Mucosa of stomach (tissue), 1 donor: ENCODE results near the gene IFNA14.
"Not testable (repeated sequence)": the region's sequence is repeated elsewhere in the genome, so short reads cannot be mapped to it uniquely, and the experiment has no call there.

Experiments used
- H3K27me3 ChIP-seq: one replicate; pipeline ENCODE4 v1.7.0; 2013; ENCODE audit warnings: mild to moderate bottlenecking, low read length; ENCODE audit not compliant: control insufficient read depth, insufficient read depth
- H3K36me3 ChIP-seq: one replicate; pipeline ENCODE4 v1.7.0; 2013; ENCODE audit warnings: low read length; ENCODE audit not compliant: control insufficient read depth, insufficient read depth
- H3K4me1 ChIP-seq: one replicate; pipeline ENCODE4 v1.7.0; 2013; ENCODE audit warnings: mild to moderate bottlenecking, low read length; ENCODE audit not compliant: control insufficient read depth, insufficient read depth
- H3K4me3 ChIP-seq: one replicate; pipeline ENCODE4 v1.7.0; 2013; ENCODE audit warnings: low read length
- H3K9ac ChIP-seq: one replicate; pipeline ENCODE4 v1.7.0; 2013; ENCODE audit warnings: mild to moderate bottlenecking, low read length, moderate library complexity
- H3K9me3 ChIP-seq: one replicate; pipeline ENCODE4 v1.7.0; 2013; ENCODE audit warnings: mild to moderate bottlenecking, low read length, moderate library complexity; ENCODE audit not compliant: control insufficient read depth
- donor health status: Pancreatic carcinoma.

IFNA14 gene

GRCh38 chr9:21251638-21252037 lies 11.8 kb upstream of the IFNA14 start:
- Histone ChIP-seq H3K4me3 (no peak overlapping the region), H3K36me3 (no peaks in the 10 kb centered on the region), H3K4me1 (peaks cover 4% of the 10 kb centered on the region), H3K27me3 (no peaks in the 10 kb centered on the region), H3K9ac (no peak overlapping the region), H3K9me3 (no peaks in the 10 kb centered on the region)

DNA sequence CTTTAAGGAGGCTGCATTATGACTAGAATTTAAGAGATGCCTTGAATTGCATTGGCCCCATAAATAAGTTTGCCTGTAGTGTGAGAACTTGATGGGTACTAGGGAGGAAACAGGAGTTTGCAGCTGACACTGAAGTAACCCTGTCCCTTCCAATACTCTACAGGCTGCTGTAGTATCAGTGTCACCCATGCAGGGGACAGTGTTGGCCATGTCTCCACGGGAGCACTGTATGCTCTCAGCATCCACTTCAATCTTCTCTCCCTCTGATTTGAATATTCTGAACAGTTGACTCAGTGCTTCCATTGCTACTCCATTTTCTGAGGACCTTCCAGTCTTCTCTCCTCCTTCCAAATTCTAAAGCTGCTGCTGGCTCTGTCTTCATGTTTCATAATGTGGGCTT lies 11.4 kb upstream of the IFNA14 start:
- Histone ChIP-seq H3K27me3 (no peaks in the 10 kb centered on the region), H3K9me3 (no peaks in the 10 kb centered on the region), H3K36me3 (no peaks in the 10 kb centered on the region), H3K4me3 (no peak overlapping the region), H3K4me1 (peaks cover 4% of the 10 kb centered on the region), H3K9ac (no peak overlapping the region)

- Histone ChIP-seq H3K9ac (no peak overlapping the region), H3K4me1 (no peaks in the 10 kb centered on the region), H3K36me3 (no peaks in the 10 kb centered on the region), H3K4me3 (no peak overlapping the region), H3K9me3 (no peaks in the 10 kb centered on the region), H3K27me3 (no peaks in the 10 kb centered on the region)
Measured at GRCh38 chr9:21244836-21245235, 5.0 kb upstream of the IFNA14 start.

GRCh38 chr9:21236360-21236714 lies 3.5 kb downstream of the IFNA14 start:
- H3K27me3 ChIP-seq, H3K4me1 ChIP-seq, H3K4me3 ChIP-seq, H3K36me3 ChIP-seq, H3K9me3 ChIP-seq, H3K9ac ChIP-seq: not testable (repeated sequence)

DNA sequence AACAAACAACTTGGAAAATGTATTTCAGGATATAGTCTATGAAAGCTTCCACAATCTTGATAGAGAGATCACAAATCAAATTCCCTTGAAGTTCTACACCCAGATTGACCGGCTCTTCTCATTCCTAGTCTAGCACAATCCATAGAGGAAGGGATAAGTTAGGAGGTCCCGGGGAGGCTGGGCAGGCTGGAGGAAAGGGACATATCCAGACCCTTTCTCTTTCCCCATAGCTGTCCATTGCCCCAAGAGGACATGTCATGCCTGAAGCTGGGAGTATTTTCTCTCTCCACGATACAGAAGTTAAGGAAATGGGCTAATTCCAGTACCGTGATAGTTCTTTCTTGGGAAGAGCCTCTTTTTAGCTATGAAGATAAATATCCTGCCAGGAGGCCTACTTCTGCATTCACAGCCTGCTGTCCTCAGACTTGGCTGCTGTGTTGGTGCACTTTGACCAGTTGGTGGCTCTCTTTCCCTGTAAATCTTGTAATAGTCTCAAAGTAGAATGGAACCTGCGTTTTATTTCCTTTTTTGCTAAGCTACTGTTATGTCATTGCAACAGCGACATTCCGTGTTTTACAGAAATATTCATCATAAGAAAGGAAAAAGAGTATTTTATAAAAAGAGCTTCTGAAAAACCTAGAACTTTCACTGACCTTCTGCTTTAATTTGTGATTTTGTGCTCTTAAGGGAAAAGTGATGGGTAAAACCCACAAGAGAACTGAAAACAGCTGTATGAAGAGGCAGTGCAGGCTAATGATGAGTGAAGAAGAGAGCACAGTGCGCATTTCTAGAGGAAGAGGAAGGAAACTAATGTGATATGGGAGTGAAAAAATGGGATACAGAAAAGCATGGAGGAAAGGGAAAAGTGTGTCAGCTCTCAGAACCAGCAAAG lies 4.1 kb downstream of the IFNA14 start:
- not testable (repeated sequence) for H3K27me3 ChIP-seq, H3K9me3 ChIP-seq, H3K4me1 ChIP-seq, H3K4me3 ChIP-seq, H3K9ac ChIP-seq, H3K36me3 ChIP-seq

DNA sequence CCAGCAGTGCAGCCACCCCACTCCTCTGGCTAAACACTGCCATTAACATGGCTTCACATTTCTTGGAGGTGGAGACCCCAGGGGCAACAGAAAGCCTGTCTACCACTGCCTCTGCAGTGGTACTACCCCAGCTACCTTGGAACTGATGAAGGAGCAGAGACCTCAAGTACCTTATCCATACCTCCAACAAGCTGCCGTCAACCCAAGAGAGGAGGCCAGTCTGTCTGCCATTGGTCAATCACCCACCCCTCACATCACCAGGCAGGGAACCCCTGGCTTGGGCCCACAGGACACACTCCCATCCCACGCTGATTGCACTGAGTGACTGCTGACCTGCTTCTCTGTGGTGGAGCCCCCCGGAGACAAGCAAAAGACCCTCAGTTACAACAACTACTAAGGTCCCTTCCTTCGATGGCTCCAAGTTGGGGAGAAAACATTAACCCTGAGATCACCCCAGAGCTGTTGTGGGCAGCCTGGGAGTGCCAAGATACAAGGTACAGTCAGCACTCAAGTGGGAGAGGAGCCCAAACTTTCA lies 5.6 kb downstream of the IFNA14 start:
- Histone ChIP-seq H3K9ac (no peak overlapping the region), H3K36me3 (no peaks in the 10 kb centered on the region)

GRCh38 chr9:21233258-21233657 lies 6.5 kb downstream of the IFNA14 start:
- H3K4me3 ChIP-seq: no peak overlapping the region
- H3K9ac ChIP-seq: no peak overlapping the region
- H3K9me3 ChIP-seq: no peaks in the 10 kb centered on the region
- no peaks in the 10 kb centered on the region for H3K36me3 ChIP-seq
- H3K27me3 ChIP-seq: no peaks in the 10 kb centered on the region
- no peaks in the 10 kb centered on the region for H3K4me1 ChIP-seq

More for the DNA sequence above, 5.6 kb downstream of the IFNA14 start:
- Histone ChIP-seq H3K27me3 (no peaks in the 10 kb centered on the region), H3K4me1 (no peaks in the 10 kb centered on the region), H3K9me3 (no peaks in the 10 kb centered on the region), H3K4me3 (no peak overlapping the region)

- no peaks in the 10 kb centered on the region for H3K27me3 ChIP-seq
- no peak within 1 kb of the TSS for H3K4me3 ChIP-seq
- H3K9me3 ChIP-seq: no peaks in the 10 kb centered on the region
- H3K9ac ChIP-seq: no peak within 1 kb of the TSS
- no peaks in the 10 kb centered on the region for H3K4me1 ChIP-seq
- H3K36me3 ChIP-seq: no peaks in the 10 kb centered on the region
Measured at GRCh38 chr9:21228122-21228521, 11.7 kb downstream of the IFNA14 start, which contains the start of gene IFNA17. TSS of gene IFNA17 (minus strand) at chr9:21228222. CDS start at chr9:21228173, 49 bp downstream.

- H3K4me3 ChIP-seq, H3K9ac ChIP-seq, H3K4me1 ChIP-seq, H3K36me3 ChIP-seq, H3K27me3 ChIP-seq, H3K9me3 ChIP-seq: not testable (repeated sequence)
Measured at GRCh38 chr9:21217211-21217610, 22.6 kb downstream of the IFNA14 start, which contains the start of gene IFNA16. TSS of gene IFNA16 (minus strand) at chr9:21217311. CDS start at chr9:21217305, 6 bp downstream.

DNA sequence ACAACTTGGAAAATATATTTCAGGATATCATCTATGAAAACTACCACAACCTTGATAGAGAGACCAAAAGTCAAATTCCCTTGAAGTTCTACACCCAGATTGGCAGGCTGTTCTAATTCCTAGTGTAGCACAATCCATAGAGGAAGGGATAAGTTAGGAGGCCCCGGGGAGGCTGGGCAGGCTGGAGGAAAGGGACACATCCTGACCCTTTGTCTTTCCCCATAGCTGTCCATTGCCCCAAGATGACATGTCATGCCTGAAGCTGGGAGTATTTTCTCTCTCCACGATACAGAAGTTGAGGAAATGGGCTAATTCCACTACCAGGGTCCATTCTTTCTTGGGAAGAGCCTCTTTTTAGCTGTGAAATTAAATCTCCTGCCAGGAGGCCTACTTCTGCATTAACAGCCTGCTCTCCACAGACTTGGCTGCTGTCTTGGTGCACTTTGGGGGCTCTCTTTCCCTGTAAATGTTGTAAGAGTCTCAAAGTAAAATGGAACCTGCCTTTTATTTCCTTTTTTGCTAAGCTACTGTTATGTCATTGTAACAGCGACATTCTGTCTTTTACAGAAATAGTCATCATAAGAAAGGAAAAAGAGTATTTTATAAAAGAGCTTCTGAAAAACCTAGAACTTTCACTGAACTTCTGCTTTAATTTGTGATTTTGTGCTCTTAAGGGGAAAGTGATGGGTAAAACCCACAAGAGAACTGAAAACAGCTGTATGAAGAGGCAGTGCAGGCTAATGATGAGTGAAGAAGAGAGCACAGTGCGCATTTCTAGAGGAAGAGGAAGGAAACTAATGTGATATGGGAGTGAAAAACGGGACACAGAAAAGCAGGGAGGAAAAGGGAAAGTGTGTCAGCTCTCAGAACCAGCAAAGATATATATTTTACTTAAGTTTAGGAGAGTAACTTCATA lies 26.1 kb downstream of the IFNA14 start:
- H3K9ac ChIP-seq, H3K27me3 ChIP-seq, H3K4me3 ChIP-seq, H3K36me3 ChIP-seq, H3K9me3 ChIP-seq, H3K4me1 ChIP-seq: not testable (repeated sequence)

DNA sequence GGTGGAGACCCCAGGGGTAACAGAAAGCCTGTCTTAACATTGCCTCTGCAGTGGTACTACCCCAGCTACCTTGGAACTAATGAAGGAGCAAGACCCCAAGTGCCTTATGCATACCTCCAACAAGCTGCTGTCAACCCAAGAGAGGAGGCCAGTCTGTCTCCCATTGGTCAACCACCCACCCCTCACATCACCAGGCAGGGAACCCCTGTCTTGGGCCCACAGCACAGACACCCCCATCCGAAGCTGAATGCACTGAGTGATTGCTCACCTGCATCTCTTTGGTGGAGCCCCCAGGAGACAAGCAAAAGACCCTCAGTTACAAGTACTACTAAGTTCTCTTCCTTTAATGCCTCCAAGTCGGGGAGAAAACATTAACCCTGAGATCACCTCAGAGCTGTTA lies 27.6 kb downstream of the IFNA14 start:
- H3K36me3 ChIP-seq, H3K9me3 ChIP-seq, H3K4me1 ChIP-seq, H3K27me3 ChIP-seq, H3K9ac ChIP-seq, H3K4me3 ChIP-seq: not testable (repeated sequence)

DNA sequence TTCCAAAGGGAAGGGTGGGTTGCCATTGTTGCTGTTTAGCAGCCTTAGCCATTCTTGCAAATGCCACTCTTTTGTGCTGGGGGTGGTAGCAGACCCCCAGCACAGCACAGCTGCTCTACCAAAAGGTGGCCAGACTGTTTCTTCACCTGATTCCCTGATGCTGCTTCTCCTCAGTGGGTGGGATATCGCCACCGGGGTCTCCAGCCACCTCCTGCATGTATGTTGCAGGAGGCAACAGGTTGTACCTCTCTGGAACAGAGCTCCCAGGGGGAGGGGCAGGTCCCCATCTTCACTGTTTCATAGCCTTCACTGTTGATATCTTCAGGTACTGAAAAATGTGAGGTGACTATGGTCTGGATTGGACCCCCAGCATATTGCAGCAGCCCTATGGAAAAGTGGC lies 29.0 kb downstream of the IFNA14 start:
- H3K9me3 ChIP-seq, H3K4me1 ChIP-seq, H3K27me3 ChIP-seq, H3K36me3 ChIP-seq, H3K9ac ChIP-seq, H3K4me3 ChIP-seq: not testable (repeated sequence)
